GM21529 (cell line): ENCODE data around the gene CFDP1.

Experiments
- ATAC-seq: cut with Tn5 transposase; IDR thresholded peaks from one replicate; pipeline ENCODE4 v1.9.1; 2021; ENCODE audit not compliant: unreplicated experiment

Gene CFDP1

DNA sequence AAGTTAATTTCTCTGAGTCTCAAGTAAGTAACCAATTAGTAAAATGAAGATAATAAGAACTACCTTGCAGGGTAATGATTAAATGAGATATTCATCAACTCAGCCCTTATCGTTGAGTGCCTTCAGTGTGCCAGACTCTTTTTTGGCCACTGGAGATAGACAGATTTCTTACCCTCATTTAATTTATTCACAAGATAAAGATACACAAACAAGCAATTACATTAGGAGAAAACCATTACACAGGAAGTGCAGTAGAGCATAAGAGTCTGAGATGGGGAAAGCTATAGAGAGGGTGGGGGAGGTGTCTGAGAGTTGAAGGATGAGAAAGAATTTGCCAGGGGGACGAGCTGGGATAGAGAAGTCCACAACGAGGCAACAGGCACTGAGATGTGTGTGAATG, 109.4 kb downstream of the CFDP1 start:
- no peak for ATAC-seq

DNA sequence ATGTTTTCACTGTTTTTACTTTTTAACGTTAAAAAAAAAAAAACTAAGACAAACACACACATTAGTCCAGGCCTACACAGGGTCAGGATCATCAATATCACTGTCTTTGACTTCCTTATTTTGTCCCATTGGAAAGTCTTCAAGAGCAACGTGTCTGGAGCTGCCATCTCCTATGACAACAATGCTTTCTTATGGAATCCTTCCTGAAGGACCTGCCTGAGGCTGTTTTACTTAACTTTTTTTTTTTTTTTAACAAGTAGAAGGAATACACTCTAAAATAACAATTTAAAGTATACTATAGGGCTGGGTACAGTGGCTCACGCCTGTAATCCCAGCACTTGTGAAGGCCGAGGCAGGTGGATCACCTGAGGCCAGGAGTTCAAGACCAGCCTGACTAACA, 110.1 kb downstream of the CFDP1 start:
- ATAC-seq, result no peak

DNA sequence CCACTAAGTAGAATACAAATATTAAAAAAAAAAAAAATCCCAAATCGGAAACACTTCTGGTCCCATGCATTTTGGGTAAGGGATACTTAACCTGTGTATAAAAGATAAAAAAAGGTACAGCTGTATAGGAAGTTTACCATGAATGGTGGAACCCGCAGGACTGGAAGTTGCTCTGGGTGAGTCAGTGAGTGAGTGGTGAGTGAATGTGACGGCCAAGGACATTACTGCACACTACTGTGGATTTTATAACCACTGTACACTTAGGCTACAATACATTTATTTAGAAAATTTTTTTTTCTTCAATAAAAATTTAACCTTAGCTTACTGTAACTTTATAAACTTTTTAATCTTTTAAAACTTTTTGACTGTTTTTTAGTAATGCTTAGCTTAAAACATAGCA, 110.6 kb downstream of the CFDP1 start:
- ATAC-seq, result no peak

DNA sequence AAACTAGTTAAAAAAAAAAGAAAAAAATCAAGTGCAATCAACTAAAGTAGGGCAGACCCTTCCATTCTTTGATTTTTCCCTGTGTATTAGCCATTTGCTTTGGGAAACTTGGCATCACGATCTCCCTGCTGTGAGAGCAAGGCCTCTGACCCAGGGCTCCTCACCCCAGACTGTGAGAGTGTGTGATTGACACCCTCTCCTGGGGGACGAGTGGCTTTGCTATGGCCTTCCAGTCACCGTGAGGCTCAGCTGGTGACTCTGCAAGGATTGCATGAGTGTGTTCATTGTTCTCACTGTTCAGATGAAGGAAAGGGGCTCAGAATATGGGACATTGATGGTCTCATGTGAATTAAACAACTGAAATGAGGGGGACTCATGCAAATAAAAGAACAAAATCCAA, 112.9 kb downstream of the CFDP1 start:
- no peak for ATAC-seq

DNA sequence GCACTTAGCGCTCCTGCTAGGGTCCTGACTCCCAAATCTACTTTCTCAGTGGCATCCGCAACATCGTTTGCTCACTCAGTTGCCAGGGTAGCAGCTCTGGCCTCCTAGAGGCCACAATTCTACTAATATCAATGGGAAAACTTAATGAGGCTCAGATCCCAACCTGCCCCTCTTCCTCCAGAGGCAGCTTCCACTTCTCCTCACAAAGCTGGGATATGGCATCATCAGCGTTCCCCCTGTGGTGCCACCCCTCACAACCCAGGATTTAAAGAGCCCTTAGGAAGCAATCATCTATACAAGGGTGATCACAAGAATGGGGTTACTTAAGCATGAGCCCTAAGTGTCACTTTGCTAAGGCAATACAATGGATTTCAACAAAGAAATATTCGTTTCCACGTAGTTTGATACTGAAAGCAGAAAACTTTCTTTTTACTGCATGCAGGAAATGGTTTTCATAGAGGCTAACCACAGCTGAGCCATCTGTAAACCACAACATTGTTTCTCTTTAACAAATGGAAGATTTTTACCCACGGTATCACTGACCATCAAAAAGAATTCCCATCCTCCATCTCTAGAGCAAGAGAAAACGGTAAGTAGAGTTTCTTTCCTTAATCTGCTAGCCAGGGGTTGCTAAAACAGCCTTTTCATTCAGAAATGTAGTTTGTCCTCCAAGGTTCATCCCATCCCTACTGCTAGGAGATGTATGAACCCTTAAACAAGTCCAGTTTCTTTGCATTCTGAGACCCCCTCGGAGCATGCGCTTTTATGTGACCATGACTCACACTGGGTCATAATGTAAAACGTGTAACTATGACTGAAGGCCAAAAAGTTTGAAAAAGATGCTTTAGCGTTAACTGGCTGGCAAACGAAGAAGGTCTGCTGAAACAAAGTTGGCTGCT, 113.5 kb downstream of the CFDP1 start:
- ATAC-seq, result peak; percentile 88

DNA sequence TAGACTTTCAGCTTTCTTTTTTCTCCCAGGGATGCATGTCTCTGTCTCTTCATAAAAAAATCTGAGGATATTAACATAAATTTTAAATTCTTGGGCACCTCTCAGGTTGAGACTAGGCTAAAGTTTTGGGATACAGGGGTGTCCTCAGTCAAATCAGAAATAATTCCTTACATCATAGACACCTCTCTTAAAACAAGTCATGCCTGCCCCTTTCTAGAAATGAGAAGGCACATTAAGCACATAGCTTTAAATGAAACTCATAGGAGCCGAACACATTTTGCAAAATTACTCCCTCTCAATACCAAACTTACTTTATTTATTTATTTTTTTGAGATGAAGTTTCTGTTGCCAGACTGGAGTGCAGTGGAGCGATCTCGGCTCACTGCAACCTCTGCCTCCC, 114.6 kb downstream of the CFDP1 start:
- no peak for ATAC-seq

DNA sequence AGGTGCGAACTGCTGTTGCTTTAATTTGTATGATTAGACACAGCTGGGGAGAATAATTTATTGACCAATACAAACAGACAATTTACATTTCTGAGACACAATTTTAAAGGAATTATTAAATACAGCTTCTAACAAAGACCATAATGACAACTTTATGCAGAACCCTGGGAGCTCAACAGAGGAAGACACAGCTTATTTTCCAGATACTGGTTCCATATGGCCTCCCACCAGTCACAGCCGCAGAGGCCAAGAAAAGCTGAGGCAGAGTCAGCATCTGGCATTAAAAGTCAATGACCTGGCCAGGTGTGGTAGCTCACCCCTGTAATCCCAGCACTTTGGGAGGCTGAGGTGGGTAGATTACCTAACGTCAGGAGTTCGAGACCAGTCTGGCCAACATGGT, 115.8 kb downstream of the CFDP1 start:
- ATAC-seq, result no peak

DNA sequence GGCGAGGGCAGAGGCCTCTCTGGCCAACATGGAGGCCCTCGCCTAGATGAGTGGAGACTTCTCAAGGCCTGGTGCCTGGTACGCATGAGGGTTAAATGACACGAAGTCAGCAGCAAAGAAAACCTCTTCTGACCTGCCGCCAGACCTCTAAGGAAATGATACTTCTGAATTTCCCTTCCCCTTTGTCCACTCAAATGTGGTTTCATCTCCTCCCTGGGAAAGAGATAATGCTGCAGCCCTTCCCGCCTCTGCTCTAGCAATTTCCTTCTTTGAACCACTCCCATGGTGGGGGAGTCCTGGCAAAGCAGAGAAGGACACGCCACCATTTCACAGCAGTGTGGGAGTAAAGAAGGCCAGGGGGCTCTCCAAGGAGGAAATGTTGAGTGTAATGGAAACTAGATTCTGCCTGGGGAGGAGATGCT, 116.2 kb downstream of the CFDP1 start:
- no peak for ATAC-seq

DNA sequence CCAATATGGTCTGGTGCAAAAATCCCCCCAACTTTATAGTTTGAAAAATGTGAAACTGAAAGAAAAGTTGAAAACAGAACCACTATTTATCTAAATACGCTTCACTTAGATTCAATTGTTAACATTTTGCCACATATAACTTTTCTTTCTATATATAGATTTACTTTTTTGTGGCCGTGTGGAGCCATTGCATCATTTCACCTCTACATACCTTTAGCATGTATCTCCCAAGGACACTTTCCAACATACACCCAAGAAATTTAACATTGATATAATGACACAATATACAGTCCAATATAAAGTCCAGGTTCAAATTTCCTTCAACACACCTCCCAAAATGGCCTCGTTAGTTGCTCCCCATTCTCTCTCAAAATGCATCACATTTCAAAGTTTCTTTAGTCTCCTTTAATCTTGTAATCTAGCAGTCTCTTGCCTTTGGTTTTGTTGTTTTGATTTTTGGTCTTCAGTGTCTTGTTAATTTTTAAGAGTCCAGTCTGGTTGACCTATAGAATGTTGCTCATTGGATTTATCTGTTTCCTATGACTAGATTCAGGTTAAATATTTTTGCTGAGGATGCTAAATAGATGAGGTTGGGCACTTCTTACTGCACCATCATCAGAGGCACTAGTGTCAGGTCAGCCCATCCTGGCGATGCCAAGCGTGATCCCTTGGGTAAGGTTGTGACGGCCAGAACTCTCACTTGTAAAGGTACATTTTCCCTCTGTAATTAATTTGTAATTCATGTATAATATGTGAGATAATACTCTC, 117.6 kb downstream of the CFDP1 start:
- no peak for ATAC-seq

DNA sequence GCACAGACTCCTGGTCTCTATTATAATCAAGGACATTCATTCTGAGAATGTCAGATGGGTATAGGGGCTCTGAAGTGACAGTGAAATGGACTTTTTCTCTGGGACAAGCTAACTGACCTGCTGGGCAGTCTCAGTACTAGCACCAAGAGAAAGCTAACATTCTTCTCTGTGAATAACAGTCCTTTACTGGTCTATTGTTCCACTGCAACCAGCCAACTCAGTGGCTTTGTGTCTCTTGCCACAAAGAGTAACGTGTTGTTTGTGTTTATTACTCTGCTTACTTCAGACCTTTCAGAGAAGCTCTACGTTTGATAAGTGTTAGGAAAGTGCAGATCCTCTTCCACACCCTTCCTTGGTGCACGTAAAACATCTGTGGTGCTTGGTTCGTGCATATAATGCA, 120.4 kb downstream of the CFDP1 start:
- no peak for ATAC-seq

DNA sequence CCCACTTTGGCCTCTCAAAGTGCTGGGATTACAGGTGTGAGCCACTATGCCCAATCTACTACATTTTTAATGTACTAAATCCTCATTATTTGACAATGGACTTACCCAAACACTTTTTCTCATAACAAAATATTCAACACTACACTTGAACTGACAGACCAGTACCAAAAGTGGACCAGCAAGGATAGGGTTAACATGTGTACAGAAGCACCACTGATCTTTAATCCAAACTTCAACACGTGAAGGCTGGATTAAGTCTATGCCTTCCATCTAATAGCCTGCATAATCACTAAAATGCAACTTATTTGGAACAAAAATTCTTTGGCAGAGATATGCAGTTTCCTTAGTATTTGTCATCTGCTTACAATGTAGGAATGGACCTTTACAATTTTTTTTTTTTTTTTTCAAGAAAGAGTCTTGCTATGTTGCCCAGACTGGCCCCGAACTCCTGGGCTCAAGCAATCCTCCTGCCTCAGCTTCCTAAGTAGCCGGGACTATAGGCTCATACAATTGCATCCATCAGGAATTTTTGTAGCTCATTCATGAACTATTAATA, 121.8 kb downstream of the CFDP1 start:
- no peak for ATAC-seq

DNA sequence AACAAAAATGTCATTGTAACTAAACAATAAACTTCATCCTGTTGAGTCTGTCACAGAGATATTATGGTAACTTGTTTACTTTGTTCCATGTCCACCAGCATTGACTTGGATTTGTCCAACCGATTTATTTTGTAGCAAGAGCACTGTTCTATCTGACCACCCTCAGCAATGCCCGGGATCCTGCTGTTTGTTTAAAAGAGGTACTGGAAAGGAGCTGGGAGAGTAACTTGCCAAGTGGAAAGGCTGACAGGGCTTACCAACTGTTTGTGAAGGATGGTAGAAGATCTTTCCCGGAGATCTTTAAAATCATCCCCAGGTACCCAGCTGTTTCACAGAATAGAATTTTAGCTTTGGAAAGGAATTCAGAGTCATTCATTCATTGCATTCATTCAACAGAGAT, 122.8 kb downstream of the CFDP1 start:
- no peak for ATAC-seq

DNA sequence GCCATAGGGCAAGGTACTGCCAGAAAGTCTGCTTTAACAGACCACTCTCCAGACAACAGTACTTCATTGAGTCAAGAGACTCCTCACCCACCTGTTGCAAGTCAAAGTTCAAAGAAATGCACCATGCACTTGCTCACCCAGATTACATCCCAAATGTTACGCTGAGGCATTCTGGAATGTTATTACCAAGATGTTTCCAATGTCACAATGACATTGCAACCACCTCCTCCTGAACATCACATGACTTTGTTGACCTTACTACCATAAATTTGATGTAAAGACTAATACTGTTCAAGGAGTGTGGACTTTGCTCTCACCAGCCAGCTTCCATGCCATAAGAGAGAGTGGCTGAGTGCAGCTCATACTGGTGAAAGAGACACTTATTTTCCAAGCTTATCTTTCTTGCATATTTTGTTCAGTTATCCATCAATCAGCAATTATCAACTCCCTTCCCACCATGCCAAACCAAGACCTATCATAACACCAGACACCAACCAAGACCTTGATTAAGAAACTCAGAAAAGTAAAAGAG, 123.3 kb downstream of the CFDP1 start:
- ATAC-seq, result no peak

DNA sequence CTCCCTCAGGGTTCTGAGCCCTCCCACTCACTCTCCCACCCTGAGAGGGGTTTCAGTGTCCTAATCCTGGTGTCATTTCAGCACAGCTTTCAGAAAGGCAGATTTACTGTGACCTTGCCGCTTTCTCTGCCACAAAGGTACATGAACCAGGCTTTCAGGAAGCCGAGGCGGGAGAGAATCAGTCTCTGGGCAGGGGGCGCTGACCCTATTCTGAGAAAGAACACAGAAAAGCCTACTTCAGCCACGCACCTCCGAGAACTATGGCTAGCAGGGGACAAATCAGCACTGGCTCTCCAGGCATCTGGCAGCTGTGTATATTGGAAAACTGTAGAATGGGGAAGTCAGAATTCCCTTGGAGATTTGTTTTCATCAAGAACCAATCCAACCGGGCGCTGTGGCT, 124.1 kb downstream of the CFDP1 start:
- no peak for ATAC-seq

DNA sequence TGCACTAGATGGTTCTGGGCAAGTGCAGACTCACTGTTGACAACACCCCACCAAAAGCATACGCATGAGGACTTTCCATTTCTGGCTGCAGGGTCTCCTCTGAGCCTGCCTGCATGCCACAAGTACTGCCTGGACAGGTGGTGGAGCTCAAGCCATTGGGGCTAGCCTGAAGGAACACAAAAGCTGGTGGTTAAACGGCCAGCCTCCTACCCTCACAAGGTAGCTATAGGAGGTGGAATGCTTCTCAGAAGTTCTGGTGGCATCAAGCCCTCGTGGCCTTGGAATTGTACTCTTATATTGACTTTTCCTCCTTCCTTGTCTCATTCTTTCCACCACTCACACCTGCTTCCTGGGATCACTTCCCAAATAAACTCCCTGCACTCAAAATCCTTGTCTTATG, 125.3 kb downstream of the CFDP1 start:
- no peak for ATAC-seq

DNA sequence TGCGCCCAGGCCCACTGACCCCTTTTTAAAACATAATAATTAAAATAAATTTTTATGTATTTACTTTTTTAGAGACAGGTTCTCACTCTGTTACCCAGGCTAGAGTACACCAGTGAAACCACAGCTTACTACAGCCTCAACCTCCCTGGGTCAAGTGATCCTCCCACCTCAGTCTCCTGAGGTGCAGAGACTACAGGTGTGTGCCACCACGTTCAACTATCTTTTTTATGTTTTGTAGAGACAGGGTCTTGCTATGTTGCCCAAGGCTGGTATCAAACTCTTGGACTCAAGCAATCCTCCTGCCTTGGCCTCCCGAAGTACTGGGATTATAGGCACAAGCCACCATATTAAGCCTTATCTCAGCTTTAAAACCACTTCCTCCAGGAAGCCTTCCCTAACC, 125.8 kb downstream of the CFDP1 start:
- ATAC-seq, result no peak

DNA sequence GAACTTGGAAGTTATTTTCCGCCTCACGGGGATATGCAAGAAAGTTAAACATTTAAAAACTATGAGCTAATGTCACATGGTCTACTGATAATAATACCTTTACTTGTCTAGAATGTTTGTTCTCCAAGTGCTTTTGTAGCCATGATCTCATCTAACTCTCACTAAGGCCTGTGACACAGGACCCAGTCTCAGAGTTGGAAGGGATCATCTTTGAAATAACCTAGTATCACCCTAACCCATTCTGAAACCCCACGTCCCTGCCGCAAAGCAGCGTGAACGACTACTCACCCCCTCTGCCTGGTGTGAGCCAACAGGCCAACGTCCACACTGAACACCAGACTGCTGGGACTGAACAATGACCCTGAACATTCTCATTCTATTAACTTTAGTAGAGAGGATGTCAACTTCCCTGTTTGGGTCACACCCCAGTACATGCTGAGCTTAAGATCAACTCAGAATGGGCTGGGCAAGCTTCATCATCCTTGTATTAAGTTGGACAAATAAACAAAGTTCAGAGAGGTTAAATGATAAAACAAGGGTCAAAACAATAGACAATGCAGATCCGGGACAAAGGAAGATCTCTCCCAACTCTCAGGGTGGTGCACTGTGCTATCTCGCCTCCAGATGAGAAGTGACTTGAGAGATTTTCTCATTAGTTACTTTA, 127.1 kb downstream of the CFDP1 start:
- ATAC-seq, result no peak

DNA sequence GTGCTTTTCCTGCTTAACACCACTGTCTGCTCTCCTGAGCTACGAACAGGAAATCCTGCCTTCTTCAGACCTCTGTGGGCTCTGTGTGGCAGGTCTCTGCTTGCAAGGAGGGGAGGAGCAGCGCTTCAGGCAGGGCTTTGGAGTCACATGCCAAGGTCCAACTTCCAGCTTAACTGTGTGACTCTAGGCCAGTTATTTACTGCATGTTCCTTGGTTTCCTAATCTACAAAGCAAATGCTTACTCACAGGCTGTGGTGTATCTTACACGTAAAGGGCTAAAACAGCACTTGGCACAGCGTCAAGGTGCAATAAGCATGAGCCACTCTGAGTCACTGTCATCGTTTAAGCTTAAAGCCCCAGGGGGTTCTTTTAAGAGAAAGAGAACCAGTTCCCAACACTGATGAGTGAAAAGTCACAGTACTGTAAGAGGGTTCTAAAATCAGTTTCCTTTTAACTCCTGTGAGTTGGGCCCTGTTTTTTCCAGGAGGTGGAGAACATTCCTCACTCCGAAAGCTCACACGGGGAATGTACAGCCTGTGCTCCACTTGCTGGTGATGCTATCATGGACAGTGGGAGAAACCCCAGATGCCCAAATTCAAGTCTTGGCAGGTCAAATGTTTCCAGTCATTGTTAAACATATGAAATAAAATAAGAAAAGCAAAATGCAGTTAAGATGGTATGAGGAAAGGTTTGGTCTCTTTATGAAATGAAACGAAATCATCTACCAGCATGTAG, 127.8 kb downstream of the CFDP1 start:
- peak; percentile 72 for ATAC-seq

DNA sequence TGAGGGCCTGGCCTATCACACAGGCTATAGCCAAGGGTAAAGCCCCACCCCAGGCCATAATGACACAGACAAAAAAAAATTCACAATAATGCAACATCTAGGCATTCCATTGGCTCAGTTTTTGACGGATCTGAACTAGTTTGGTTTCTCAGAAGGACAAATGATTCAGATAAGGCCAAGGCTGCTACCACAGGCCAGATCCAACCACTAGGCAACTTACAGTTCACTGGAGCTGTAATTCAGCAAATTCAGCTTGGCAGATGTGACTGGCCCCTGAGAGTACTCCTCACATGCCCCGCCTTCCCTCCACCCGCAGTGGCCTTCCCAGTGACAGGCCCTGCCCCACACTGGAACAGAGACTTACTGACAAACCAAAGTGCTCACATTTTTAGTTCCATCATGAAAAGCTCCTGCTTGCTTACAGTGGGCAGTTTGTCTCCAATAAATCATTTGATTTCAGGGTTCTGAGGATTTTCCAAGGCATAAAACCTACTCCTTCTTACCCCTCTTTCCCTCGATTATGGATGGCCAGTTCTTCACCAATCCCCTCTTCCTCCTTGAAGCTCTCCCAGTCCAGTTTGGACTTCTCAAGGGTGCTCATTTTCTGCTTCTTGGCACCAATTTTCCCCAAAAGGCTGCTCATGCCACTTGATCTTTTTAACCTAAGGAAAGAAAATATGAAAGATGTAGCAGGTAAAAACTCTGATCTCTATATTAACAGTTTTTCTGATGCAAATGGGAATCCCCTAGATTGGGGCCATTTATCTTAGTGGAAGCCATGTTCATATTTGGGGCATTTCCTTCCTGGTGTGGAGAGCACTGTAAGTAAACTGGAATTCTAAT, 128.6 kb downstream of the CFDP1 start:
- no peak for ATAC-seq

DNA sequence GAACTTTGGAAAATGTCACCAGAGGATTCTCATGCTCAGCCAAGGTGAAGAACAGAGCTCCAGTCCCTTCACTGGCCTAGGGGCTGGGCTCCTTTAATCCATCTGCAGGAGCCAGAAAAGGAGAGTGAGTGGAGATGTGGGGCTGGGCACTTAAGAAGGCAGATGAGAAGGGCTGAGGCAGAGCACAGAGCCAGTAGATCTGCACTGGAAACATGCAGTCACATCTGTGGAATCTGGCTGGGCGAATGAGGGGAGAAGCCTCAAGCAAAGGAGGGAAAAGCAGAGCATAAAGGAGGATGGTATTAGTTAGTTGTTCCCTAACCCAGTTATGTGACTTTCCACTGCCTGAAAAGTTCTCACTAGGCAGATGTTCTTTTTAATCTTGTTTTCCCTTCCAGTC, 131.5 kb downstream of the CFDP1 start:
- ATAC-seq, result no peak
